Liver (tissue), 9 donors: ENCODE measurements around the gene SAMD7. TPM values are rescaled to one million over a fixed set of nuclear protein-coding genes. Genes with fewer than 3 reads are reported as not detected.

ENCODE experiments used
- DNase-seq: peaks from one replicate; pipeline ENCODE4 v3.0.0-alpha.2; 2017; ENCODE audit warnings: low spot score
- H3K27ac ChIP-seq, 2 donors: one replicate each; pipeline ENCODE4 v1.7.0; 2013; ENCODE audit warnings: inconsistent platforms in 2 of 2, low read length in 2 of 2, control low read depth in 1 of 2, low read depth in 1 of 2, mild to moderate bottlenecking in 1 of 2
- H3K27me3 ChIP-seq, 4 donors: one replicate each; pipeline versions ENCODE4 v1.6.1 to v1.7.0; 2013; ENCODE audit warnings: low read length in 3 of 4, inconsistent platforms in 1 of 4, mild to moderate bottlenecking in 1 of 4, moderate library complexity in 1 of 4; ENCODE audit not compliant: control insufficient read depth in 4 of 4, insufficient read depth in 4 of 4
- H3K36me3 ChIP-seq, 4 donors: one replicate each; pipeline versions ENCODE4 v1.6.1 to v1.7.0; 2013; ENCODE audit warnings: low read length in 3 of 4, mild to moderate bottlenecking in 3 of 4, low read depth in 1 of 4, moderate library complexity in 1 of 4; ENCODE audit not compliant: control insufficient read depth in 4 of 4, insufficient read depth in 3 of 4
- H3K4me1 ChIP-seq, 4 donors: one replicate each; pipeline versions ENCODE4 v1.6.1 to v1.7.0; 2013; ENCODE audit warnings: low read length in 3 of 4, mild to moderate bottlenecking in 3 of 4, moderate library complexity in 1 of 4; ENCODE audit not compliant: control insufficient read depth in 4 of 4, insufficient read depth in 4 of 4
- H3K4me3 ChIP-seq, 3 donors: one replicate each; pipeline versions ENCODE4 v1.6.1 to v1.7.0; 2013; ENCODE audit warnings: low read length in 3 of 3, control low read depth in 1 of 3, low read depth in 1 of 3, mild to moderate bottlenecking in 1 of 3
- H3K9ac ChIP-seq, 2 donors: one replicate each; pipeline ENCODE4 v1.7.0; 2013; ENCODE audit warnings: low read length in 2 of 2, mild to moderate bottlenecking in 2 of 2, moderate library complexity in 2 of 2, control low read depth in 1 of 2, low read depth in 1 of 2
- H3K9me3 ChIP-seq, 4 donors: one replicate each; pipeline versions ENCODE4 v1.6.1 to v1.7.0; 2013; ENCODE audit warnings: low read length in 3 of 4; ENCODE audit not compliant: control insufficient read depth in 4 of 4
- ATF3 ChIP-seq: IDR thresholded peaks from 2 replicates; pipeline ENCODE4 v1.6.1; 2016; ENCODE audit warnings: antibody characterized with exemption
- CTCF ChIP-seq: fragments of 150-350 bp; IDR thresholded peaks from 2 replicates; pipeline ENCODE4 v1.5.1; 2017; ENCODE audit warnings: improper control_type of control experiment, low read depth, low read length; ENCODE audit not compliant: missing input control
- EGR1 ChIP-seq, 2 donors: IDR thresholded peaks; 2 replicates each; pipeline ENCODE4 v1.6.1; 2016 to 2018; ENCODE audit warnings: antibody characterized with exemption in 2 of 2, low read depth in 2 of 2
- FOXA2 ChIP-seq: IDR thresholded peaks from 2 replicates; pipeline ENCODE4 v1.6.1; 2016; ENCODE audit warnings: antibody characterized with exemption
- GABPA ChIP-seq, 2 donors: IDR thresholded peaks in 1 of 2; conservative IDR thresholded peaks in 1 of 2; 2 replicates each; pipeline ENCODE4 v1.6.1; 2016; ENCODE audit warnings: antibody characterized with exemption in 2 of 2, mild to moderate bottlenecking in 1 of 2, moderate library complexity in 1 of 2
- HNF4A ChIP-seq, 2 donors: conservative IDR thresholded peaks; 2 replicates each; pipeline ENCODE4 v1.6.1; 2016; ENCODE audit warnings: antibody characterized with exemption in 2 of 2, mild to moderate bottlenecking in 2 of 2
- NR2F2 ChIP-seq: IDR thresholded peaks from 2 replicates; pipeline ENCODE4 v1.6.1; 2016; ENCODE audit warnings: antibody characterized with exemption
- RAD21 ChIP-seq, 2 donors: IDR thresholded peaks; 2 replicates each; pipeline ENCODE4 v1.6.1; 2016; ENCODE audit warnings: antibody characterized with exemption in 2 of 2, mild to moderate bottlenecking in 2 of 2
- REST ChIP-seq: IDR thresholded peaks from 2 replicates; pipeline ENCODE4 v1.6.1; 2016; ENCODE audit warnings: antibody characterized with exemption, mild to moderate bottlenecking
- YY1 ChIP-seq: IDR thresholded peaks from 2 replicates; pipeline ENCODE4 v1.6.1; 2016; ENCODE audit warnings: antibody characterized with exemption, mild to moderate bottlenecking
- ZBTB33 ChIP-seq: IDR thresholded peaks from 2 replicates; pipeline ENCODE4 v1.6.1; 2016; ENCODE audit warnings: antibody characterized with exemption
- WGBS: extraction: QIAGEN DNeasy Blood & Tissue Kit; methylation state at CpG from one replicate; pipeline ENCODE4 v1.1.7; 2013; 5-methylcytosine and 5-hydroxymethylcytosine counted together
- polyA plus RNA-seq, 2 donors: library from polyadenylated mRNA; stranded (reverse) in 1 of 2; unstranded in 1 of 2; fragments of 200-250 nt in 1 of 2; fragments of >200 nt in 1 of 2; fragmentation: Nextera tagmentation in 1 of 2; extraction: Ambion mirVana in 1 of 2; gene quantifications; one replicate each; pipeline versions ENCODE4 v1.2.1 to v1.2.3, GENCODE V29; 2013 to 2015
- total RNA-seq, 2 donors: library from RNA; depleted of rRNA; stranded (reverse); fragments of >200 nt; gene quantifications; one replicate each; pipeline ENCODE4 v1.2.3, GENCODE V29; 2014
- donor health status: healthy.
- donor health status: healthy.
- donor health status: healthy.
- donor health status: healthy.
- donor health status: healthy.

Gene SAMD7
- total and polyA plus RNA-seq, 4 donors = not detected

- DNase-seq = no peak
- Histone ChIP-seq H3K9me3 (peaks cover 0 to 2% (median 0%) of the 10 kb centered on the region in 4 donors), H3K4me1 (peaks cover 0 to 21% (median 9%) of the 10 kb centered on the region in 4 donors), H3K36me3 (no peaks in the 10 kb centered on the region), H3K27me3 (no peaks in the 10 kb centered on the region), H3K9ac (no peak overlapping the region), H3K27ac (no peak overlapping the region), H3K4me3 (no peak overlapping the region)
- TF ChIP-seq HNF4A (conservative IDR thresholded peaks at IDR 0.05) = no peak
- WGBS = 66% methylated on average over 2 of the region's 2 CpGs
Measured at GRCh38 chr3:169964176-169964575, 52.8 kb downstream of the SAMD7 start.

- H3K4me3 ChIP-seq = peak overlapping the region; percentile 83 to 94 (median 86)
- no peak for TF ChIP-seq CTCF
- no peak for TF ChIP-seq ATF3
- no peak for TF ChIP-seq GABPA (IDR thresholded peaks at IDR 0.05 in 1 of 2, conservative IDR thresholded peaks at IDR 0.05 in 1 of 2)
- no peak for TF ChIP-seq YY1
- TF ChIP-seq NR2F2 = no peak
- TF ChIP-seq EGR1 (IDR thresholded peaks at IDR 0.05; ENCODE audit: low read depth in 2 of 2) = no peak
- TF ChIP-seq ZBTB33 = no peak
- H3K27me3 ChIP-seq = no peaks in the 10 kb centered on the region
- DNase-seq = no peak
- H3K4me1 ChIP-seq = peaks cover 3 to 33% (median 17%) of the 10 kb centered on the region in 4 donors
- H3K9me3 ChIP-seq = peaks cover 0 to 2% (median 0%) of the 10 kb centered on the region in 4 donors
- WGBS = 59% methylated on average over 21 of the region's 21 CpGs
- H3K36me3 ChIP-seq = peaks cover 0 to 5% (median 2%) of the 10 kb centered on the region in 4 donors
- H3K27ac ChIP-seq = peak overlapping the region; percentile 95 to 97
- peak overlapping the region; percentile 90 to 91 for H3K9ac ChIP-seq
Measured at GRCh38 chr3:169965562-169966427, 54.4 kb downstream of the SAMD7 start.

GRCh38 chr3:169966428-169966950 is 55.1 kb downstream of the SAMD7 start, which contains the start of gene SEC62:
Gene SEC62 (plus strand): TSS chr3:169966807. CDS start chr3:169966823, 16 bp downstream.
- DNase-seq = peak; percentile 94
- Histone ChIP-seq H3K27ac (peak within 1 kb of the TSS; percentile 95 to 97), H3K27me3 (no peaks in the 10 kb centered on the region), H3K4me3 (peak within 1 kb of the TSS; percentile 83 to 94 (median 86)), H3K36me3 (peaks cover 0 to 7% (median 3%) of the 10 kb centered on the region in 4 donors), H3K4me1 (peaks cover 6 to 38% (median 17%) of the 10 kb centered on the region in 4 donors), H3K9ac (peak within 1 kb of the TSS; percentile 90 to 91), H3K9me3 (peaks cover 0 to 2% (median 0%) of the 10 kb centered on the region in 4 donors)
- WGBS = under 1% methylated on average over 37 of the region's 37 CpGs
- TF ChIP-seq REST (peak; percentile 60), FOXA2 (no peak), EGR1 (IDR thresholded peaks at IDR 0.05; ENCODE audit: low read depth in 2 of 2) (peak; percentile 98 to 99), NR2F2 (peak; percentile 13), ZBTB33 (peak; percentile 99), HNF4A (conservative IDR thresholded peaks at IDR 0.05) (peak; percentile 5 to 9), RAD21 (IDR thresholded peaks at IDR 0.05) (peak; percentile 67 to 75), CTCF (peak; percentile 22)
